ENCODE results near the gene TAAR1.

DNA sequence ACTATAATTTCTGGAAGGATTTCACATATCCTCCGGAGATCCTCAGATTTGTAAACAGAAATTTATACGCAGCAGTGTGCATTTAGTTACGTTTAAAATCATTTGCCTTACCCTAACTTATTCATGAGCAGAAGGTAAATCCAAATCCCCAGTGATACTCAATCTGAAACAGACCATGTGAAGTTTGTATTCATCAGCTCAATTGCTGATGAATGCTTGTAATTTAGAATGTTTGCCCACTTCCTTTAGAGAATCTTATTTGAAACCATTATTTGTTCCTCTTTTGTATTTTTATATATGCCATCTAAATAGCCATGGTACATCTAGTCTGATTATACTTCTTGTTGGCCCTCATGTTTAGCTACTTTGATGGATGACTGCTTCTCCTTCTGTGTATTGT lies 15.4 kb downstream of the TAAR1 start:
- TF ChIP-seq, protein P1, sequence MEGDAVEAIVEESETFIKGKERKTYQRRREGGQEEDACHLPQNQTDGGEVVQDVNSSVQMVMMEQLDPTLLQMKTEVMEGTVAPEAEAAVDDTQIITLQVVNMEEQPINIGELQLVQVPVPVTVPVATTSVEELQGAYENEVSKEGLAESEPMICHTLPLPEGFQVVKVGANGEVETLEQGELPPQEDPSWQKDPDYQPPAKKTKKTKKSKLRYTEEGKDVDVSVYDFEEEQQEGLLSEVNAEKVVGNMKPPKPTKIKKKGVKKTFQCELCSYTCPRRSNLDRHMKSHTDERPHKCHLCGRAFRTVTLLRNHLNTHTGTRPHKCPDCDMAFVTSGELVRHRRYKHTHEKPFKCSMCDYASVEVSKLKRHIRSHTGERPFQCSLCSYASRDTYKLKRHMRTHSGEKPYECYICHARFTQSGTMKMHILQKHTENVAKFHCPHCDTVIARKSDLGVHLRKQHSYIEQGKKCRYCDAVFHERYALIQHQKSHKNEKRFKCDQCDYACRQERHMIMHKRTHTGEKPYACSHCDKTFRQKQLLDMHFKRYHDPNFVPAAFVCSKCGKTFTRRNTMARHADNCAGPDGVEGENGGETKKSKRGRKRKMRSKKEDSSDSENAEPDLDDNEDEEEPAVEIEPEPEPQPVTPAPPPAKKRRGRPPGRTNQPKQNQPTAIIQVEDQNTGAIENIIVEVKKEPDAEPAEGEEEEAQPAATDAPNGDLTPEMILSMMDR (conservative IDR thresholded peaks at IDR 0.05) = no peak
- TF ChIP-seq EZH2 (IDR thresholded peaks at IDR 0.05; ENCODE audit: low read depth) = no peak

All from PC-9 (cell line).